GM12864 (cell line): ENCODE results near the gene GFOD1.

Experiments used
- DNase-seq: peaks from one replicate; pipeline ENCODE4 v3.0.0-alpha.2; 2011; ENCODE audit warnings: low read depth
- H3K4me3 ChIP-seq: 2 replicates; pipeline ENCODE4 v1.5.1; 2011; ENCODE audit warnings: mild to moderate bottlenecking, low read depth, low read length, control low read depth
- TF ChIP-seq, protein P1 (sequence below): IDR thresholded peaks from 2 replicates; pipeline ENCODE4 v1.5.1; 2011; ENCODE audit warnings: low read depth, mild to moderate bottlenecking, moderate library complexity, low read length, control low read depth, inconsistent platforms; ENCODE audit errors: missing control alignments

GFOD1 gene

DNA sequence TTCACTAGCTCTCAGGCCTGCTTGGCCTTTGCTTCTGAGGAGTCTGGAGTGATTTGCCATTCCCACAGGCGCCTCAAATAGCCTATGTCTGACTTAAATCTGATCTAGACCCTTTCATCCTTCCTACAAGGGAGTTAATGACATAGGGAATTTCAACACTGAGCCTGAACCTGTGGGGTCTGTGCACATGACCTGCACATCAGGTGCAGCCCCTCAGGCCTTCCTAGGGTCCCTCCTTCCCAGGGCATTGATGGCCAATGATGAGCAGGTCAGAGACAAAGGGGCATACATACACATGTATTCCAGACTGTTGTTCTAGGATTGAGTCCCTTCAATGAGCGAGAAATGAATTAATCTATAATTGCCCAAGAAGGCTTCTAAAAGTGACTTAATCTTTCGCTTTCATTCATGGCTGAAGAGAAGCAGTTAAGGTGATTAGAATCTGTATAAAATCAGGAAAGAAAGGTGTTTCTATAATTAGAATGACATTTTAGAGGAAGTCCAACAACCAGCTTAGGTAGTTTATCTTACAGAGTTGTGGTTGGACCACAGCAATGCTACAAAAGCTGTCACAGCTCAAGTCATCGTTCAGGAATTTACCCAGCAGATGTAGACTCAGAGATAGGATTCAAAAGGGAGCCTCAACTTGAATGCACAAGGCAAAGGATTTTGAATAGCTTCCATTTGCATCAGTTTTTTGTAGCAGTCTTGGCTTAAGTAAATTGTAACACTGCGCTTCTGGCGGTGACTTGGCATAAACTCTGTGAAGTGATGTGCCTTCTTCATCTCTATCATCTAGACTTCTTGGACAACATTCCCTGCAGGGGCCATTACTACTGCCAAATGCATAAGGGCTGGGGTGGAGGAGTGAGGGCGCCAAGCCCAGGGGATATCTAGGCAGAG lies 132.1 kb downstream of the GFOD1 start:
- peak overlapping the region; percentile 37 for H3K4me3 ChIP-seq
- TF ChIP-seq, protein P1, sequence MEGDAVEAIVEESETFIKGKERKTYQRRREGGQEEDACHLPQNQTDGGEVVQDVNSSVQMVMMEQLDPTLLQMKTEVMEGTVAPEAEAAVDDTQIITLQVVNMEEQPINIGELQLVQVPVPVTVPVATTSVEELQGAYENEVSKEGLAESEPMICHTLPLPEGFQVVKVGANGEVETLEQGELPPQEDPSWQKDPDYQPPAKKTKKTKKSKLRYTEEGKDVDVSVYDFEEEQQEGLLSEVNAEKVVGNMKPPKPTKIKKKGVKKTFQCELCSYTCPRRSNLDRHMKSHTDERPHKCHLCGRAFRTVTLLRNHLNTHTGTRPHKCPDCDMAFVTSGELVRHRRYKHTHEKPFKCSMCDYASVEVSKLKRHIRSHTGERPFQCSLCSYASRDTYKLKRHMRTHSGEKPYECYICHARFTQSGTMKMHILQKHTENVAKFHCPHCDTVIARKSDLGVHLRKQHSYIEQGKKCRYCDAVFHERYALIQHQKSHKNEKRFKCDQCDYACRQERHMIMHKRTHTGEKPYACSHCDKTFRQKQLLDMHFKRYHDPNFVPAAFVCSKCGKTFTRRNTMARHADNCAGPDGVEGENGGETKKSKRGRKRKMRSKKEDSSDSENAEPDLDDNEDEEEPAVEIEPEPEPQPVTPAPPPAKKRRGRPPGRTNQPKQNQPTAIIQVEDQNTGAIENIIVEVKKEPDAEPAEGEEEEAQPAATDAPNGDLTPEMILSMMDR: no peak
- peak; percentile 47 for DNase-seq

DNA sequence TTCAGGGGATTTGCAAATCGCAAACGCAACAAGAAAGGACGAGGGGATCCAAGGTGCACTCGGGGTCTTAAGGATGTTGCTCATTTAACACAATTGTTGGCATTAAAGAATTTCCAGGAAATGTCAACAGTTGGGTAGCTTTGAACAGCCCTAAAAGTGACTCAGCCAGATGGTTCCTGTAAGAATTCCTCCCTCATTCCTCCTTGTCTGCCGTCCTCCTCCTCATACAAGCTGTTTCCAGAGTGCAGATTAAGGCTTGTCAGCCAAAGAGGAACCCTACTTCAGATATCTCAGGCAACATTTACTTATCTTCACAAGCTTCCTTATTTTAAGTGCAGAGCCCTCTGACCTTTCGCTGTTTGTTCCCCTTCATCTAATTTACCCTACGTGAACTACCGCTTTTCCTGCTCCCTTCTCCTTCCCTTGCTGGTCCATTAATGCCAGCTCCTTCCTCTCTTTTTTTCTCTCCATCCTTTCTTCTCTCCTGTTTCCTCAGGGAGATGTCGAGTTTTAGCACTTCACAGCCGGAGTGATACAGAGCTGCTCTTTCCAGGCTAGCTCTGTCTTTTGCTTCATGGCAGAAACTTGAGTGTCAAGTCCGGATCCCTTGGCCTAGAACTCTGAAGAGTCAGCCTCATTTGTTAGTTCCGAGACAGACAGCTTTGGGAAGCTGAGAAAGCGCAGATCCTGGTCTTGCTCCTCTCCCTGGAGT lies 132.9 kb downstream of the GFOD1 start:
- TF ChIP-seq, protein P1: no peak
- no peak for DNase-seq
- H3K4me3 ChIP-seq: no peak overlapping the region

DNA sequence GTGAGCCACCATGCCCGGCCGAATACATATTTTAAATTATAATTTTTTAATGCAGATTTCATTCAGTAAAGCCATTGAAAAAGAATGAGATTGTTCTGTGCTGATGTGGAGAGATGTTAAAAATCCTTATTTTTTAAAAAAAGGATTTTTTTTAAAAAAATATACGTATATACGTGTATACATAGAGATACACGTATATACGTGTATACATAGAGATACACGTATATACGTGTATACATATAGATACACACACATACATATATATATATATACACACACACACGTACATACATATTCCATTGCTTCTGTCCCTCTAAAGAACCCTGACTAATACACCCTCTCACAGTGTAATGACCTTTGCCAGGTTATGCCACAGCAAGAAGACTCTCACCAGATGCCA lies 135.2 kb downstream of the GFOD1 start:
- TF ChIP-seq, protein P1: no peak
- no peak for DNase-seq
- H3K4me3 ChIP-seq: no peak overlapping the region

DNA sequence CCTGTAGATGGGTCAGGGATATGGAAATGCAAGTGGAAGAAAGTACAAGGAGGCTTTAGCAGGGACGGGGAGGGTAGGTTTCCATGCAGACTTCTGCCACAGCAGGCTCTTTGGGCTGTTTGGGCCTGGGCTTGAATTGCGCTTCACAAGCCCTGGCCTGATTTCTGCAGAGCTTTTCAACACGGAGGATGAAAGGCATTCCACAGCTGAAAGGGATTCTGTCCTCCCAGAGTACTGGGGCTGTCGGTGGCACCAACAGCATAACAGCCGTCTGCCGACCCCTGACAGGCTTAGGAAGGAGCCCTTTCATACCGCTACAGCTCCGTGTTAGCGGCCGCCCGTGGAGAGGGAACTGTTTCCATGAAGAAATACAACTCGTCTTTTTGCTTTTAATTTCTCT lies 136.1 kb downstream of the GFOD1 start:
- no peak for DNase-seq
- no peak overlapping the region for H3K4me3 ChIP-seq
- TF ChIP-seq, protein P1: no peak

DNA sequence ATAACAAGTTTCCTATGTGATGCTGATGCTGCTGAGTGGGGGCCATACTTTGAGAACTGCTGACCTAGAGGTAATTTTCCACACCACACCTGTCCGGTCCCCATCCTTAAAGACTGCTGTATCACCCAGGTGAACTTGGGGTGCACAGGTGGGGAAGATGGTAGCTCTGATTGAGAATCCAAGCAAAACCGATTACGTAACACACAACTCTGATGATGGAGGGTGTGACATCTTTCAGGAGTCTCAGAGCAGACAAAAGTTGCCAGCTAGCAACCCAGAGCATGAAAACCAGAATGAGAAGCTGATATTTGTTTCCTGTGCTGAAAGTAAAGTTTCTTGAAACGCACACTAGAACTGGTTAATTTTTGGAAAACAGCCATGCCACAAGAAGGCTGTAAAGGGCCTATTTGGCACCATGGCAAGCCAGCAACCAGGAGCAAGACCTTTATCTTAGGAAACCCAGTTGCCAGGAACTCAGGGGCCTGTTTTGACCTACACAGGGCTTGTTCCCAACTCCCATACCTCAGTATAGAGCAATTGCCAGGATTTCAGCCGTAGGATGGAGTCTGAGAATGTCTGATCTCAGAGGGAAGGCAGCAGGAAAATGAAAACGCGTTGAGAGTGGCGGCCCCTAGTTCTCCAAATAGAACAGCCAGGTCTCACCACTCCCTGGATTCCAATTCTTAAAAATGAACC lies 137.4 kb downstream of the GFOD1 start:
- TF ChIP-seq, protein P1: no peak
- DNase-seq: no peak

DNA sequence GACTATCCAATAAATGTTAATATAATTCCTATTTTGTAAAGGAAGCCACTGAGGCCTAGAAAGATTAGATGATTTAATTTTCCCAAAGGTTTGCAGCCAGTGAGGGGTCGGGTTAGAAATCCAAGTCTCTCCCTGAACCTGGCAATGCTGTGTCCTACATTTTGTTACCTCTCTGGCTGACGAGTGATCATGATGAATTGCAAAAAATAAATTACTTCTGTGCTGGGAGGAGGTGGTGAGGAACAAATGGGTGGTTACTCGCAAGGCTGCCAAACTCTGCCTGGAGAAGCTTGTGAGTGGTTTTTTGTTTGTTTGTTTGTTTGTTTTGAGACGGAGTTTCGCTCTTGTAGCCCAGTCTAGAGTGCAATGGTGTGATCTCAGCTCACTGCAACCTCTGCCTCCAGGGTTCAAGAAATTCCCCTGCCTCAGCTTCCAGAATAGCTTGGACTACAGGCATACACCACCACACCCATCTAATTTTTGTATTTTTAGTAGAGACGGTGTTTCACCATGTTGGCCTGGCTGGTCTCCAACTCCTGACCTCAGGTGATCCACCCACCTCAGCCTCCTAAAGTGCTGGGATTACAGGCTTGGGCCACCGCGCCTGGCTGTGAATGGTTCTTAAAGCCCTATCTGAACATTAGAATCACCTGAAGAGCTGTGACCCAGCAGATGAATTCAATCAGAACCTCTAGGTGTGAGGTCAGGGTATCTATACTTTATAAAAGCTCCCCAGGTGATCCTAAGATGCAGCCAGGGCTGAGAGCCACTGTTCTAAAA lies 138.9 kb downstream of the GFOD1 start:
- no peak for DNase-seq

More for the DNA sequence above, 137.4 kb downstream of the GFOD1 start:
- H3K4me3 ChIP-seq: no peak overlapping the region

More for the DNA sequence above, 138.9 kb downstream of the GFOD1 start:
- no peak overlapping the region for H3K4me3 ChIP-seq
- TF ChIP-seq, protein P1: no peak
